ENCODE results near the gene RPS3.

The RPS3 gene

DNA sequence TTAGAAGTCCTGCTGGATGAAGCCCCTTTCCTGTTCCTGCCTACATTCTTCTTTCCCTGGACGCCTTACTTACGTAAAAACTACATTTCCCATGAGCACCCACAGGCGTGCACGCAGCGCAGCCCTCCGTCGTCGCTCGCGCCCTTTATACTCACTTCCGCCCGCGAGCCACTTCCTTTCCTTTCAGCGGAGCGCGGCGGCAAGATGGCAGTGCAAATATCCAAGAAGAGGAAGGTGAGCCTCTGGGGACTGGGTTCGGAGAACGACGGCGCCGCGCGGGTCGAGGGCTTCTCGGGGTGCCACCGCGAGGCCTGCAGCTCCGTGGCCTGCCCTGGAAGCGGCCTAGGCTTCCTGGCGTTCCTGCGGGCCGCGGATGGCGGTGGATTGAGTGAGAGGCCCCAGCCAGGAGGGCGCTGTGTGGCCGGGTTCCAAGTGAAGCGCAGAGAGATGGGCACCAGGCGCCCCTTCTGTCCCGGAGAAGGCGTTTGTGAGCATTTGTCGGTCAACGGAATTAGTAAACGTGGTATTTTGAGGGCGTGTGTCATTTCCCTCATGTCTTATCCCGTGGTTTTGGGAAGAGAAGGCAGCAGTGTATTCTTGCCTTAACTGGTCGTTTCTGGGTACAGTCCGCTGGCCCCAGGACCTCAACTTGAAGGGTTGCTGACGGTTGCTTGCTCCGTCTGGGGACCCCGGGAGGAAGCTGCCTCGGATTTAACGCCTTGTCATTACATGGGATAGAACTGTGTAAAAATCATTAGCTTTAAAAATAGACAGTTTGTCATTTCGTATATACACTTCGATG, at the start of gene RPS3:
RPS3 (plus strand) TSS at position 175 of the 802 bp plus-strand sequence; CDS start at position 205, 30 bp downstream.
- in situ Hi-C loops (cut with HindIII; ENCODE audit: low sequenced_read_pairs): loop anchor here (5.0 kb wide), 1 partner anchor 62 kb away; no protein-coding TSS in a partner anchor

DNA sequence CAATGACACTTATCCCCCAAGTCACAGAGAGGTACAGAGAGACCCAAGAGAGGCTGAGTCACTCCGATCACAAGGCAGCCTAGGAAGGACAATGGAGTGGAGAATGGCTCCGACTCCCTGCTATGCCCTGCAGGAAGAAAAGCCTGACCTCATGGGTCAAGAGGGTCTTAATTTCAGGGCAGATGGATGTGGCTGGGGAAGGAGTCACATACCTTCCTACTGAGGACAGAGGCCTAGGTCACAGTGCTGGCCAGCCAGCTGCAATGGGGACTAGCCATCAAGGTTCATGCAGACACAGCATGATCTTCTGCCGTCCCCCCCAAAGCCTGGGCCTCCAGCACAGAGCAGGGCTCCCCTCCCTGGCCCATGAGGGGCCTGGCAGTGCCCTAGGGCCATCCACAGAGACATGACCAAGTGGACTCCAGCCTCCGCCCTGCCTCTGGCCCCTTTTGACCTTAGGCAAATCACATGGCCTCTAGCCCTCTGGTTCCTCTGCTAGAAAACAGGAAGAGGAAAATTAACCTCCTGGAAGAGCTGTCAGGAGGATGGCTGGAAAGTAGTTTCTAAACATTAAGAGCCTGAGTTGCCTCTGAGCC, 49.7 kb upstream of the RPS3 start:
- in situ Hi-C loops (cut with HindIII; ENCODE audit: low sequenced_read_pairs): no loop called here

DNA sequence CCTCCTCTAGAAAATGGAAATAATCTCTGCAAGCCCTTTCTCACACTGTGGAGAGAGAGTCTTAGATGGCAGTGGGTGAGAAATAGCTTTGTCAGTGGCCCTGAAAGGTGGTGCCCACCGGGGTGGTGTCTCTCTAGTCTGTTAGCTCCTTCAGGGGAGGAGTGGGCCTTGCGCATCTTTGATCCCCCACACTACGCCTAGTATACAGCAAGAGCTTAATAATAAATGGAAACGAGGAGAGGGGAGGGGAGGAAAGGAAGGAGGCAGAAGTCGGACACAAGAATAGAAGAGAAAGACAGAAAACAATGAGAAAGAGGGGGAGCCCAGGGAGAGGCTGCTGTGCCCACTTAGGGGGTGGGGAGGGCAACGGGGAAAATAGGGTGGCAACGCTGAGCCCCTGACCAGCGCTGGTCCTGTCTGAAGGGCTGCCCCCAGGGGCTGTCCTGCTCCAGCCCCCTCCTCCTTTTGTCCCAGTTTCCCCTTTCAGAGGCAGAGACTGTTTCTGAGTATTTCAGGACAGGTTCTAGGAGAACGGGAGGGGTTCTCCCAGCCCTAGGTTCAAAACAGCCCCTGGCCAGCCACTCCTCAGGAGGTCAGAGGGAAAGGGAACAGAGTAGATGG, 49.1 kb upstream of the RPS3 start:
- in situ Hi-C loops (cut with HindIII; ENCODE audit: low sequenced_read_pairs): no loop called here

DNA sequence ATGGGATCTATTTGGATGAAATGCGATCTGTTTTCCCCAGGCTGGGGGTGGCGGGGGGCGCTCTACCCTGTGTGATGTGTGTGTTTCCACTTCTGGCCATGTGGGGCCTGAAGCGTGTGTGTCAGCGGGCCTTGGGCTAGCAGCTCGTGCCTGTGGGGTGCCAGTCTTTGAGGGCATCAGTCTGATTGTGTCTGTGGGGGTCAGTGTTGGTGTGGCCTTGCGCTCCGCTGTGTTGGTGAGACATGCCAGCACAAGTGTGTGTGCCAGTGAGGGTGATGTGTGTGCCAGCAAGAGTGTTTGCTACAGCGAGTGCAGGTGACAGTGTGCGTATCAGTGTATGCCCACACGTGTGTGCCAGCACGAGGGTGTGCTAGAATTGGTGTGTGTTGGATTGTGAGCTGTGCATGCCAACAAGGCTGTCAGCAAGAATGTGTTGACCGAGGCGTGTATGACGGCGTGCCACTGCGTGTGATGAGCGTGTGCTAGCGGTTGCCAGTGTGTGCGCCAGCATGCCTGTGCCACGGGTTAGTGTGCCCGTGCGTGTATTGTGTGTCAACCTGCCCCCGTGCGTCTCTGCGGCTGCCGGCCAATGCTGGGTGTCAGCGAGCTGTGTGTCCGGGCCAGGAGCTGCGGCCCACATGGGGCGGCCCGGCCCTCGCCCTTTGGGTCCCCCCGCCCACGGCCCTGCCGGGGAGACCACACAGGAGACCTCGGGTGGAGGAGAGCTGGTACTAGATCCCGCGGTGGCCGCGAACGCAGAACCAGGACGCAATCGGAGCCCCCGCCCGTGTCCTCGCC, 48.4 kb upstream of the RPS3 start:
- in situ Hi-C loops (cut with HindIII; ENCODE audit: low sequenced_read_pairs): no loop called here

DNA sequence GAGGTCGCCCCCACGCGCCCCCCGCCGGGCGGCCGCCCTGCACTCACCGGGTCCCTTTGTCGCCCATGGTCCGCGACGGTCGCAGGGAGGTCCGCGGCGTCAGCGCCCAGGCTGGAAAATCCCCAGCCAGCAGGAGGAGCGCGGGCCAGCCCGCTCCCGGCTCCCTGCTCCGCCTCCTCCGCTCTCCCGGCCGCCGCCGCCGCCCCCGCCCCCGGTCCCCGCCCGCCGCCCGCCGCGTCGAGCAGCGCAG, 47.9 kb upstream of the RPS3 start, which contains the start of gene ARRB1:
ARRB1 (minus strand) TSS at position 121 of the 250 bp plus-strand sequence; CDS start at position 67, 54 bp downstream.
- in situ Hi-C loops (cut with HindIII; ENCODE audit: low sequenced_read_pairs): no loop called here

DNA sequence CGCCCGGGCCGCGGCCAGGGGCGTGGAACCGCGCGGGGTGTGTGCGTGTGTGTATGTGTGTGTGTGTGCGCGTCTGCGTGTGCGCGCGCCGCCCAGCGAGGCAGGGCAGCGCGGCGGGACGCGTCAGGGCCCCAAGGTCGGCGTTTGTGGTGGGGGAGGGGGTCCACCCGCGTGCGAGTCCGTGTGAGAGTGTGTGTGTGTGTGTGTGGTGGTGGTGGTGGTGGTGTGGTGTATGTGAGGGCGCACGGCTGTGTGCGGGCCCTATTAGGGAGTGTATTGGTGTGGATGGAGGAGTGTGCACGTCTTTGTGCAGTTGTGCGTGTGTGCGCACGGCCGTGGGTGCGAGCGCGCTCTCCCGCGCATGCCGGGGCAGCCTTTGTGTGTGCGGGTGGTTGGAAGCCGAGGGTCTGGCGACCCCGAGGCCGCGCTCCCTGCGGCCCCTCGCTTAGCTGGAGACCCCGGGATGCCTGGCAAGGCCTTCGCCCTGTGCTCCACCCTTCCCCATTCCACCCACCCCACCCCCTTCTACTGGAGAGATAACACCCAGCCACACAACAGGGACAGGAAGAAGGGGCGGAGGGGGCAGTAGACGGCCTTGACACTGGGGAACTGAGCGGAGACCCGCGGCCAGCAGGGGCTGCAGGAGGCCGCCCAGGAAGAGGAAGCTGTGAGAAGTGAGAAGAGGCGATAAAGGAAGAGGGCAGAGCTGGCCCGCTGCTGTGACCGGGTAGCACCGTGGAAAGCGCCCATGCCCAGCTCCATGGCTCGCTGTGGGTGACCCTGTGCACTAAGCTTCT, 47.3 kb upstream of the RPS3 start:
- in situ Hi-C loops (cut with HindIII; ENCODE audit: low sequenced_read_pairs): no loop called here

DNA sequence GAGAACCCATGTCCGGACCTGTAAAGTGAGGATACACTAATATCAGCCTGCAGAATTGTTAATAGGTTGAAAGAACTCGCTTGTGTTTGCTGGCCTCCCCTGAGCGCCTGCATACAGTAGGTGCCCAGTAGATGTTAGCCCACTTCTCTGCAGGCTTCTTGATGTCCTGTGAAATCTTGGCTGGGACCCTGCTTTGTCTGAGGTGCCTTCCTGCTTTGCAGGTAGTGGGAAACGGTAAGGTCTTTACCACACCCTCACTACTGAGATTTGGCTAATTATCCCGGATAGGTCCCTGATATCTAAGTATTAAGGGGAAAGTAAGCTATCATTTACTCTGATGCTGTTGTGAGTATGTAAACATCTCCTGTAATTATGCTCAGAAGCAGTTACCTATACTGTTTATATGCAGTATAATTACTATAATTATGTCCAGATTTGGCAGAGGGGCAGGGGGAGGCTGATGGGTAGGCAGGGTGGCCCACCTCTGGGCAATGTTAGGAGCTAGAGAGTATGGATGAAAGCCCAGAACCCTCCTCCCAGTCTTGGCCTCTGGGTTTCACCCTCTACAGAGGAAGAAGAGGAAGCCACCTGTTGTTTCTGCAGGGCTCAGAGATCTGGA, 46.6 kb upstream of the RPS3 start:
- in situ Hi-C loops (cut with HindIII; ENCODE audit: low sequenced_read_pairs): no loop called here

DNA sequence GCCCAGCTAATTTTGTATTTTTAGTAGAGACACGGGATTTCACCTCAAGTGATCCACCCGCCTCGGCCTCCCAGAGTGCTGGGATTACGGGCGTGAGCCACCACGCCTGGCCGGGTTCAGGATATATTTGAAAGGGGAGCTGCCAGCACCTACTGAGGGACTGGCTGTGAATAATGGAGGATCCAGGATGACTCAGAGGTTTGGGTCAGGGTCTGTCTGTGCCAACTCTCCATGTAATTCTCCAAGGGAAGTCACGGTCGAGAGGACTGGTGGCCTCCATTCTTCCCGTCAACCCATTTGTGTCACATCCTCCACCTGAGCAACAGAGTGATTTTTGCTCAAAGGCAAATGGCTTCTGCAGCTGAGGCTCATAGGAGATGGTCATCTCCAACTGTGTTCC, 44.3 kb upstream of the RPS3 start:
- in situ Hi-C loops (cut with HindIII; ENCODE audit: low sequenced_read_pairs): loop anchor here (5.0 kb wide), 1 partner anchor 33 kb away; no protein-coding TSS in a partner anchor

DNA sequence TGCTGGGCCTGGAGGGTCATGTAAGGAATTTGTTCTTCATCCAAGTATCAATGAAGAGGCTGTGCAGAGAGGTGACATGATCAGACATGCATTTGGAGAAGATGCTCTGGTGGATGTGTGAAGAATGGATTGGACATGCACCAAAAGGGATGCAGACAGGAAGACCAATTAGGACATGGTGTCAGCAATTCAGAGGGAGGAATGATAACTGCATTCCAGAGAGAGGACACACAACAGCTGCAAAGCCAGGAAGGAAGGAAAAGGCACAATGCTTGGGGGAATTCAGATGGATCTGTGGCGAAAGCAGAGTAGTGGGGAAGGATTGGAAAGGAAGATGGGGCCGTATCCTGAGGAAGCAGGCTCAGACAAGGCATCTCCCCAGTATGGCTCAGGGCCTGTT, 42.7 kb upstream of the RPS3 start:
- in situ Hi-C loops (cut with HindIII; ENCODE audit: low sequenced_read_pairs): loop anchor here (5.0 kb wide), 1 partner anchor 34 kb away; no protein-coding TSS in a partner anchor

DNA sequence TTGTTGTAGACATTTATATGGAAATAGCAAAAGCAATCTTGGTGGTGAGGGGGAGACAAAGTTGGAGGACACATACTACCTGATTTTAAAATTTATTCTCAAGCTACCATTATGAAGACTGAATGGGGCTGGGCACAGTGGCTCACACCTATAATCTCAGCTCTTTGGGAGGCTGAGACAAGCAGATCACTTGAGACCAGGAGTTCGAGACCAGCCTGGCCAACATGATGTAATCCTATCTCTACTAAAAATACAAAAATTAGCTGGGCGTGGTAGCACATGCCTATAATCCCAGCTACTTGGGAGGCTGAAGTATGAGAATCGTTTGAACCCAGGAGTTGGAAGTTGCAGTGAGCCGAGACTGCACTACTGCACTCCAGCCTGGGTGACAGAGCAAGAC, 37.0 kb upstream of the RPS3 start:
- in situ Hi-C loops (cut with HindIII; ENCODE audit: low sequenced_read_pairs): loop anchor here (10.0 kb wide), 1 partner anchor 87 kb away; no protein-coding TSS in a partner anchor

DNA sequence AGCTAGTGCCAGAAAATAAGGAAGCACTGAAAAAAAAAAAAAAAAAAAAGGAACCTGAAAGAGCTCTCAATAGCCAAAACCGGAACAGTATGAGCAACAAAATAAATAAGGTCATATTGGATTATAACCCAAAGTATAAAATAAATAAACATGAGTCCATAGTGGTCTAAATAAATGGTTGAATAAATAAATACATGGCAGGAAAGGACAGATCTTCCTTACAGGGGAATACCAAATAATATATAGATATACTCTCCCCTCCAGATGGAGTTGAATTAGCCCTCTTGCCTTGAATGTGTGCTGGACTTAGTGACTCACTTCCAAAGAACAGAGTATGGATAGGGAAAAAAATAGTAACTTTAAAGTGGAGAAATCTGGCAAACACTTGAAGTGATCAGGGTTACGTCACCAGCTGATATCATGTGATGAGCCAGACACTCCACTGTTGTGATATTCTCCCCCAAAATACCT, 33.6 kb upstream of the RPS3 start:
- in situ Hi-C loops (cut with HindIII; ENCODE audit: low sequenced_read_pairs): loop anchor here (10.0 kb wide), 1 partner anchor 91 kb away; no protein-coding TSS in a partner anchor

DNA sequence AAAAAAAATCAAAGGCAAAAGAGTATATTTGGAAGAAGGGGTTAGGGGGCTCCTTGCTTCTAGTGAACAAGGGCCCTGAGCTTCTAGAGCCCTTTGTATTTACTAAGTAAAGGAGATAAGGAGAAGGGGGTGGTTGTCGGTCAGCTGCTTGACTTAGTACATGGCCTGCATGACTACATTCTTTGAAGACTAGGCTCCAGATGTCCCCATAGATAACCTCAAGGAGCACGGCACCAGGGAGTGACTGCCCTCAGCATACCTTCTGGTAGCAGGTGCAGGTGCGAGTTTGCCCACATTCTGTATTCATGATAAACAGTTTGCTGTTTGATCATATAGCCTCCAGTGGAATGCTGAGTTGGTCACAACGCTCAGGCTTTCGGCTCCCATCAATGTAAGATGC, 32.5 kb upstream of the RPS3 start:
- in situ Hi-C loops (cut with HindIII; ENCODE audit: low sequenced_read_pairs): loop anchor here (10.0 kb wide), 1 partner anchor 92 kb away; no protein-coding TSS in a partner anchor

DNA sequence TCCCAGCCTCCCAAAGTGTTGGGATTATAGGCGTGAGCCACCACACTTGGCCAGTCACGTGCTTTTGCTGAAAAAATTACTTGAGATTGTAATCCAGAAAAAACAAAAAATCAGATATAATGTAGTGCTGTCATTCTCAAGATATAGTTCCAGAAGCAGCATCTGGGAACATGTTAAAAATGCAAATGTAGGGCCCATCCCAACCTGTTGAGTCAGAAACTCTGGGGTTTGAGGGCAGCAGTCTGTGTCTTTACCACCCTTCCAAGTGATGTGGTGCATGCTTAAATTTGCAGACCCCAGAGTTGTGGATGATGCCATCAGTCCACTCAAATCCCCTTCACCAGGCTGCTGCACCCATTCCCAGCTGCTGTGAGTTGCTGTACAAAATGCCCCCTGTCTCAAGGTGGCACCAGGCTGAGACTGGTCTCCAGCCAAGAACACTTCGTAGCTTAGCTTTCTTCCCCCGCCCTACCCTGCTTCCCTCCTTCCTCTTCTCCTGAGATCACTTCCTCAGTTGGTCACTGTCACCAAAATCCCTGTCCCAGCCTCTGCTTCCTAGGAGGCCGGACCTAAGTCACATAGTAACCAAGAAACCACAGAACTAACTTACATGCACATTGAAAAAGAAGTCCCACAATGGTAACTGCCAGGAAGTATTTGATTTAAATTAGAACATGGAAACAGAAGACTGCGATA, 29.6 kb upstream of the RPS3 start:
- in situ Hi-C loops (cut with HindIII; ENCODE audit: low sequenced_read_pairs): loop anchor here (10.0 kb wide), 1 partner anchor 95 kb away; no protein-coding TSS in a partner anchor

DNA sequence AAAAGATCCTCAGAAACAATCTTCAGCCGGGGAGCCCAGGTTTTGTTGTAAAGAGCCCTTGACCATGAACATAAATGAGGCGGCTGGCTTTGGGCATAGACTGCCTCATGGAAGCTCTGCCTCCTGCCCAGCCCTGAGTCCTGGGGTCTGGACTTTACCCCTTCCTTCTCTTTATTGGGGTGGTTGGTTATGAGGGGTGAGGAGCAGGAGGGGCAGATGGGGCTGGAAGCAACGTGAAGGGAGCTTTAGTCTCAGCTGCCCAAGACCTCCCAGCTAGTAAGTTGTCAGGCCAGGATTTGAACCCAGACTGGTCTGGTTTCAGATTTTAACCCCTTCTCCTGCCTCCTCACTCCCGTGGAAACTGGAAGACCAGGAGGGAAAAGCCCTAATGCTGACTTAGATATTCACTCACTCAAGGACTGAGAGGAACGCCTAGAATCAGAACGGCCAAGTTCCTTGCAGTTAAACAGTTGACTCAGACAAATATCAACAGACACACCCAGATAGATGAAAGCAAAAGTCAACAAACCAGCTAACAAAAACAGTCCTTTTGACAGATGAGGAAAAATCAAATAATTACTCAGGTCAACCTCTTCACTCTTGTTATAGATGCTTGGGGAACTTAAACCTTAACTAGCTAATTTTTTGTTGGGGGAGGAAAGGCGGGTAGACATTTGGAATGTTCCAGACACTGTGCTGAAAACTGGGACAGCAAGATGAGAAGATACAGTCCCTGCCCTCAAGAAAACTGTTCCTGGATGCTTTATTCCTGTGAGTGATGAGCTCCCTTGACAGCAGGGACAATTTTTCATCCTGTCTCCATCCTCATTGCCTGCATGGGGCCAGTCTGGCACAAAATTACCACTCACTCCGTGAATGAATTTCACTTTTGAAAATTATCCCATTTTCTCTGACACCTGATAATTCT, 27.1 kb upstream of the RPS3 start:
- in situ Hi-C loops (cut with HindIII; ENCODE audit: low sequenced_read_pairs): no loop called here

DNA sequence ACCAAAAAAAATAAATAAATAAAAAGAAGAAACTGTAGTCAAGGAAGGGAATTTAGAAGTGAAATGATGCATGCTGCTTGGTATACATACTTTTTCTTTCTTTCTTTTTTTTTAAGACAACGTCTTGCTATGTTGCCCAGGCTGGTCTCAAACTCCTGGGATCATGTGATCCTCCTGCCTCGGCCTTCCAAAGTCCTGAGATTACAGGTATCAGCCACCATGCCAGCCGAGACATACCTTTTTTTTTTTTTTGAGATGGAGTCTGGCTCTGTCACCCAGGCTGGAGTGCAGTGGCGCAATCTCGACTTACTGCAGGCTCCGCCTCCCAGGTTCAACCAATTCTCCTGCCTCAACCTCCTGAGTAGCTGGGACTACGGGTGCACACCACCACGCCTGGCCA, 26.1 kb upstream of the RPS3 start:
- in situ Hi-C loops (cut with HindIII; ENCODE audit: low sequenced_read_pairs): no loop called here

DNA sequence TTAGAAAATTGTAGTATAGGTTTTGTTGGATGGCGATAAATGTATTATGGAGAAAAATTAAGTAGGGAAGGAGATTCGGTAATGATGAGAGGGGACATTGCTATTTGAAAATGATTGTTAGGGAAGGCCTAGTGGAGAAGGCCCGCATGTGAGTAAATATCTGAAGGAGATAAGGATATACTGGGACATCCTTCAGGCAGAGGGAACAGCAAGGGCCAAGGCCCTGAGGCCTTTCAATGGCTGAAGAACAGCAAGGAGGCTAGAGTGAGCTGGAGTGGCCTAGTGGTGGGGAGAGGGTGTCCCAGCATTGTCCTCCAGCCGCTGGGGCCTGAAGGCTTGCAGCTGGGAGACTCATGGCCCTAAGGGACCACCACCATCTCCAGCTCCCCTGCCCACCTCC, 24.7 kb upstream of the RPS3 start:
- in situ Hi-C loops (cut with HindIII; ENCODE audit: low sequenced_read_pairs): no loop called here

DNA sequence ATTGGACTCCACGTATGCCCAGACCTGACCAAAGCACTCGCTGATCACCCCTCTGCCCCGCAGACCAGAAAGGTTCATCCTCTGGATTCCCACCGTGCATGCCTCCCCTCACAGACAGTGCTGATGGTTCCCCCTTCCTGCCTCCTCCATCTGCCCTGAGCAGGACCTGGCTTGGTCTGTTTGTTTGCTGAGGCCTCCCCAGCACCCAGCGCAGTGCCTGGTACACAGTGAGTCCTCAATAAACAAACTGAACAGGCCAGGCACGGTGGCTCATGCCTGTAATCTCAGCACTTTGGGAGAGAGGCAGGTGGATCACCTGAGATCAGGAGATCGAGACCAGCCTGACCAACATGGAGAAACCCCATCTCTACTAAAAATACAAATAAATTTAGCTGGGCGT, 23.7 kb upstream of the RPS3 start:
- in situ Hi-C loops (cut with HindIII; ENCODE audit: low sequenced_read_pairs): no loop called here

DNA sequence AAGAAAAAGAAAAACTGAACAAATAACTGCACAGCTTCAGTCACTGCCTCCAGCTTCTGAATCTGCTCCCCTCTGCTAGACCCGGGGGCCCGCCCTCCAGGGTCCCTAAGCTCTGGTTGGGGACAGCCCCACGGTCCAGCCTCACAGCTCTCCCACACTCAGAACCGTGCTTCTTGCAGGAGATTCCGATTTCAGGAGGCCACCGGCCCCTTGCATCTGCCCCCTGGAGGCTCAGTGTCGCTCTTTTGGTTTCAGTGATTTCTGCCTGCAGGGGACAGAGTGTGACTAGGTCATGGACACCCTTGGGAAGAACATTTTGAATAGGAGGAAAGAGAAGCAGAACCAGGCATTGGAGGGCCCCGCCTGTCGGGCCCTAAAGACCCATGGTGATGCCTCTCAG, 23.1 kb upstream of the RPS3 start:
- in situ Hi-C loops (cut with HindIII; ENCODE audit: low sequenced_read_pairs): no loop called here

Measured in endothelial cell of hepatic sinusoid (primary cell).